ENCODE results near the gene MRPL37. TPM values are rescaled to one million over a fixed set of nuclear protein-coding genes. Genes with fewer than 3 reads are reported as not detected.
"Not testable (repeated sequence)": the region's sequence is repeated elsewhere in the genome, so short reads cannot be mapped to it uniquely, and the experiment has no call there.

Gene MRPL37
- polyA plus RNA-seq, 2 of the 4 experiments (the other 2 are of a cell fraction): 16.2 to 68.9 TPM

DNA sequence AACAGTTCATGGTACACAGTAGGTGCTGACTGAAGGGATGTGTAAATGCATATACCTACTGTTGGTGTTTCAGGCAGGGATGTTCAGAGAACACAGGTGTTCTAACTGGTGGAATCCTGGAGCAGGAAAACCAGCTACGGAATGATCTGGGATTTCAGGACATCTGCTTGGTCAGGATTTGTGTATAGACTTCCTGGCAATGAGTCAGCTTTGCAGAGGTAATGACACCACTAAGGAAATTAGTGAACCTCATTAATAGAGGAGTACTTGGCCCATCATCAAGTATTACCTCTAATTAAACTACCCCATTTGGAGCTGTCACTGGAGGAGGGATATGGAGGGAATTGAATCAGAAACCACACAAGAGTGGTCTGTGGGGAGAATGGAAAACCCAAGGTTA, 7.3 kb downstream of the MRPL37 start:
- DNase-seq (ENCODE audit: low read depth in 1 of 2, low spot score in 1 of 2) (no peak), FAIRE-seq (no peak), ATAC-seq (no peak)
- WGBS (ENCODE audit: missing lambda C conversion rate): 100% methylated on average over 1 of the region's 1 CpG
- Histone ChIP-seq H3K4me2 (no peak overlapping the region), H3K27ac (no peak overlapping the region), H3K4me1 (no peaks in the 10 kb centered on the region), H3K9me3 (no peaks in the 10 kb centered on the region), H3K4me3 (no peak overlapping the region)
- ChIA-PET CTCF (no interaction called here), POLR2A (no interaction called here)
- TF ChIP-seq NR3C1 (IDR thresholded peaks at IDR 0.05) (no peak), JUN (IDR thresholded peaks at IDR 0.05) (no peak)
- TF ChIP-seq, protein P1, sequence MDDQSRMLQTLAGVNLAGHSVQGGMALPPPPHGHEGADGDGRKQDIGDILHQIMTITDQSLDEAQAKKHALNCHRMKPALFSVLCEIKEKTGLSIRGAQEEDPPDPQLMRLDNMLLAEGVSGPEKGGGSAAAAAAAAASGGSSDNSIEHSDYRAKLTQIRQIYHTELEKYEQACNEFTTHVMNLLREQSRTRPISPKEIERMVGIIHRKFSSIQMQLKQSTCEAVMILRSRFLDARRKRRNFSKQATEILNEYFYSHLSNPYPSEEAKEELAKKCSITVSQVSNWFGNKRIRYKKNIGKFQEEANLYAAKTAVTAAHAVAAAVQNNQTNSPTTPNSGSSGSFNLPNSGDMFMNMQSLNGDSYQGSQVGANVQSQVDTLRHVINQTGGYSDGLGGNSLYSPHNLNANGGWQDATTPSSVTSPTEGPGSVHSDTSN (IDR thresholded peaks at IDR 0.05): no peak

DNA sequence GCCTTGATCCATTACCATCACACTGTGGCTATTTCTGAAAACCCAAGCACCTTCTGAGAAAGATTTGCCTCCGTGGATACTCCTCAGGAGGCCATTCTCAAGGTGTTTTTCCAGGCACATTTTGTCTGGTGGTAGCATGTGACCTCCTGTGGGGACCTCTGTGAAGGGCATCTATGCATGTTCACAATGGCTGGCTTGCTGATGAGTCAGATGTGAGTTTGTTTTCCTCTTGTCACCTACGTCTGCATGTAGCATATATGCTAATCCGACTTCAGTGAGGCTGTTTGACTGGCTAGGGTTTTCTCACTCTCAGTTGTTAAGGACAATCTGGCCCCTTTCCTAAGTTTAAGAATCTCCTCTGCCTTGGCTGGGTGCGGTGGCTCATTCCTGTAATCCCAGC, 7.9 kb downstream of the MRPL37 start:
- DNase-seq (ENCODE audit: low read depth in 1 of 2, low spot score in 1 of 2); H3K27ac ChIP-seq; POLR2A ChIA-PET; H3K4me1 ChIP-seq; CTCF ChIA-PET; H3K4me2 ChIP-seq; H3K9me3 ChIP-seq; H3K4me3 ChIP-seq; FAIRE-seq; ATAC-seq: not testable (repeated sequence)
- 63% methylated on average over 4 of the region's 4 CpGs for WGBS (ENCODE audit: missing lambda C conversion rate)

DNA sequence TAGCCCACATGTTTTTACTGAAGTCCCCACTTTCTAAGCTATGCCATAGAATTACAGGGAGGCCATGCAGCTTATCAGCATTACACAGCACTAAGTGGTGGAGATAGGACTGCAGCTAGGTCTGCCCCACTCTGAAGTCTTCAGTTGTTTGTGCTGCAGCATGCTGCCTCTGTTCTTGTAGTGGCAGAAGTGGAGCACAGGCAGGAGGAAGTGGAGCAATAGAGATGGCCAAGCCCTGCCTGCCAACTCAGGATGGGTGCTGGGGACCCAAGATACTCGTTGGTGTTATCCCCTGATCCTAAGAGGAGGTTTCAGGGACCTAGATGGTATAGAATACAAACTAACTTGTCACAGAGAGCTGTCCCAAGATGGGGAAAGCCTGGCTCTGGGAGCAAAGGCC, 12.9 kb downstream of the MRPL37 start:
- Histone ChIP-seq H3K4me1 (no peaks in the 10 kb centered on the region), H3K4me3 (no peak overlapping the region), H3K9me3 (no peaks in the 10 kb centered on the region), H3K27ac (no peak overlapping the region), H3K4me2 (no peak overlapping the region)
- ATAC-seq: no peak
- 50% methylated on average over 1 of the region's 1 CpG for WGBS (ENCODE audit: missing lambda C conversion rate)
- CTCF ChIA-PET: interaction anchor here (0.9 kb wide), 1 partner anchor 50 kb away, joined by 4 read pairs; no protein-coding TSS in a partner anchor
- POLR2A ChIA-PET: no interaction called here
- FAIRE-seq: no peak
- no peak for TF ChIP-seq JUNB (IDR thresholded peaks at IDR 0.05)
- TF ChIP-seq NPAS2 (CRISPR knock-in tag; IDR thresholded peaks at IDR 0.05; ENCODE audit: borderline replicate concordance): no peak
- TF ChIP-seq, protein P2, sequence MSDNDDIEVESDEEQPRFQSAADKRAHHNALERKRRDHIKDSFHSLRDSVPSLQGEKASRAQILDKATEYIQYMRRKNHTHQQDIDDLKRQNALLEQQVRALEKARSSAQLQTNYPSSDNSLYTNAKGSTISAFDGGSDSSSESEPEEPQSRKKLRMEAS (IDR thresholded peaks at IDR 0.05): no peak
- TF ChIP-seq HOXB5 (CRISPR knock-in tag; IDR thresholded peaks at IDR 0.05): no peak
- no peak for TF ChIP-seq CHD2 (IDR thresholded peaks at IDR 0.05; ENCODE audit: low read length, partially characterized antibody)
- TF ChIP-seq RFX5 (IDR thresholded peaks at IDR 0.05): no peak
- TF ChIP-seq MAZ (IDR thresholded peaks at IDR 0.05; ENCODE audit: borderline replicate concordance, low read depth, low read length): no peak
- no peak for TF ChIP-seq HDAC2 (IDR thresholded peaks at IDR 0.05)
- TF ChIP-seq HOXB13 (CRISPR knock-in tag; IDR thresholded peaks at IDR 0.05; ENCODE audit: low read depth): no peak
- no peak for TF ChIP-seq MAFK (IDR thresholded peaks at IDR 0.05; ENCODE audit: partially characterized antibody)
- no peak for TF ChIP-seq ZC3H11A (IDR thresholded peaks at IDR 0.05)
- TF ChIP-seq, protein P3, sequence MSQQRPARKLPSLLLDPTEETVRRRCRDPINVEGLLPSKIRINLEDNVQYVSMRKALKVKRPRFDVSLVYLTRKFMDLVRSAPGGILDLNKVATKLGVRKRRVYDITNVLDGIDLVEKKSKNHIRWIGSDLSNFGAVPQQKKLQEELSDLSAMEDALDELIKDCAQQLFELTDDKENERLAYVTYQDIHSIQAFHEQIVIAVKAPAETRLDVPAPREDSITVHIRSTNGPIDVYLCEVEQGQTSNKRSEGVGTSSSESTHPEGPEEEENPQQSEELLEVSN (IDR thresholded peaks at IDR 0.05; ENCODE audit: borderline replicate concordance, low read depth): no peak
- TF ChIP-seq, protein P4, sequence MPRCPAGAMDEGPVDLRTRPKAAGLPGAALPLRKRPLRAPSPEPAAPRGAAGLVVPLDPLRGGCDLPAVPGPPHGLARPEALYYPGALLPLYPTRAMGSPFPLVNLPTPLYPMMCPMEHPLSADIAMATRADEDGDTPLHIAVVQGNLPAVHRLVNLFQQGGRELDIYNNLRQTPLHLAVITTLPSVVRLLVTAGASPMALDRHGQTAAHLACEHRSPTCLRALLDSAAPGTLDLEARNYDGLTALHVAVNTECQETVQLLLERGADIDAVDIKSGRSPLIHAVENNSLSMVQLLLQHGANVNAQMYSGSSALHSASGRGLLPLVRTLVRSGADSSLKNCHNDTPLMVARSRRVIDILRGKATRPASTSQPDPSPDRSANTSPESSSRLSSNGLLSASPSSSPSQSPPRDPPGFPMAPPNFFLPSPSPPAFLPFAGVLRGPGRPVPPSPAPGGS (IDR thresholded peaks at IDR 0.05): no peak
- no peak for TF ChIP-seq ZFP36 (IDR thresholded peaks at IDR 0.05; ENCODE audit: borderline replicate concordance, partially characterized antibody)
- no peak for TF ChIP-seq BHLHE40 (IDR thresholded peaks at IDR 0.05; ENCODE audit: low read depth, low read length)
- TF ChIP-seq NR3C1 (IDR thresholded peaks at IDR 0.05): no peak
- TF ChIP-seq JUN (IDR thresholded peaks at IDR 0.05): no peak
- TF ChIP-seq, protein P5, sequence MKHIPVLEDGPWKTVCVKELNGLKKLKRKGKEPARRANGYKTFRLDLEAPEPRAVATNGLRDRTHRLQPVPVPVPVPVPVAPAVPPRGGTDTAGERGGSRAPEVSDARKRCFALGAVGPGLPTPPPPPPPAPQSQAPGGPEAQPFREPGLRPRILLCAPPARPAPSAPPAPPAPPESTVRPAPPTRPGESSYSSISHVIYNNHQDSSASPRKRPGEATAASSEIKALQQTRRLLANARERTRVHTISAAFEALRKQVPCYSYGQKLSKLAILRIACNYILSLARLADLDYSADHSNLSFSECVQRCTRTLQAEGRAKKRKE (CRISPR knock-in tag; IDR thresholded peaks at IDR 0.05; ENCODE audit: low read depth): no peak
- TF ChIP-seq EHMT2 (IDR thresholded peaks at IDR 0.05; ENCODE audit: low read depth): no peak
- no peak for TF ChIP-seq TP53 (CRISPR knock-in tag; IDR thresholded peaks at IDR 0.05)
- no peak for DNase-seq (ENCODE audit: low read depth in 1 of 2, low spot score in 1 of 2)
